KBM-7 (cell line): ENCODE results near the gene PDZRN4.

Experiments
- DNase-seq: peaks from one replicate; pipeline ENCODE4 v3.0.0-alpha.2; 2015
- in situ Hi-C: fragments of 300-500 bp; cut with MboI; formaldehyde crosslinking; loops from 2 replicates; pipeline ENCODE4 v1.14.3; 2020; ENCODE audit warnings: low sequenced_read_pairs, low pct_unique_long_range_greater_than_20kb, mixed read lengths

PDZRN4 gene

DNA sequence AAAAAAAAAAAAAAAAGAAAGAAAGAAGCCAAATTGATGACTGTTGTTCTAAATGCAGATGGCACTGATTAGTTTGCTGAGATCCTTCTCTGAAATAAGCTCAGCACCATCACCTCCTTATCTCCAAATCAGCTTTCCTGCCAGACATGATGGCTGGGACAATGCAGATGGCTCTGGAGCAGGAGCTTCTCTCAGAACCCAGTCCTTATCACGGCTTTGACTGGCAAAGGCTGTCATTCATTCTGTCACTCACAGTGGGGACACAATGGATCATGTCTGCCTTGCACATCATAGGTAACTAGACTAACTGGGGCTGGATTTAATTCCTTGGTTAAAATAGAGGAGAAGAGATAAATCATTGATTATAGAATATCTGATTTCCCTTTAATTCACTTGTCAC, 146.3 kb downstream of the PDZRN4 start:
- in situ Hi-C loops = no loop called here
- no peak for DNase-seq

DNA sequence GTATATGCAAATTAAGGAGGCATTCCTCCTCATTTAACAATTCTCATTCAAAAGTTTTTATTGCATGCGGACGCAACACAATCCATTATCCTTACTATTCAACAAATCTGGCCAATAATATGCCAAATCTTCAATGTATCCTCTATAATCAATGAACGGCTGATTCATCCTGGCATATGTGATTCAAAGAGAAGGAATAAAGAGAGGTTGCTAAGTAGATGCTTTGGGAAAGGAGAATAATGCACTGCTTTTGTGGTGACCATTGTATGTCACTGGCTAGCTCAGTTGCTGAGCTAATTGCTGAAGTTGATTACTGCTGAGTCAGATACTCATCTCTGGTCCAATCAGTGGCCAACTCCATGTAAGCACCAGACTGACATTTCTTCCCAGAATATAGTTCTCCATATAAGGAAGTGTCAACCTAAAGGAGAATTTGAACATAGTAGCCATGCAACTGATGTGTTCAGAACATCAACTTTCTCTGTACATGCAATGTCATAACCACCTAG, 148.0 kb downstream of the PDZRN4 start:
- no peak for DNase-seq
- in situ Hi-C loops = no loop called here

DNA sequence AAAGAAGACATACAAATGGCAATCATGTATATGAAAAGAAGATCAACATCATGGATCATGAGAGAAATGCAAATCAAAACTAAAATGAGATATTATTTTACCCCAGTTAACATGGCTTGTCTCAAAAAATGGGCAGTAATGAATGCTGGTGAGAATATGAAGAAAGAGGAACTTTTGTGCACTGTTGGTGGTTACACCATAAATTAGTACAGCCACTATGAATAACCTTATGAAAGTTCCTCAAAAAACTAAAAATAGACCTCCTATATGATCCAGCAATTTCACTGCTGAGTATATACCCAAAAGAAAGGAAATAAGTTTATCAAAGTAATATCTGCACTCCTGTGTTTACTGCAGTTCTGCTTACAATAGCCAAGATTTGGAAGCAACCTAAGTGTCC, 151.7 kb downstream of the PDZRN4 start:
- in situ Hi-C loops = no loop called here
- peak; percentile 77 for DNase-seq

DNA sequence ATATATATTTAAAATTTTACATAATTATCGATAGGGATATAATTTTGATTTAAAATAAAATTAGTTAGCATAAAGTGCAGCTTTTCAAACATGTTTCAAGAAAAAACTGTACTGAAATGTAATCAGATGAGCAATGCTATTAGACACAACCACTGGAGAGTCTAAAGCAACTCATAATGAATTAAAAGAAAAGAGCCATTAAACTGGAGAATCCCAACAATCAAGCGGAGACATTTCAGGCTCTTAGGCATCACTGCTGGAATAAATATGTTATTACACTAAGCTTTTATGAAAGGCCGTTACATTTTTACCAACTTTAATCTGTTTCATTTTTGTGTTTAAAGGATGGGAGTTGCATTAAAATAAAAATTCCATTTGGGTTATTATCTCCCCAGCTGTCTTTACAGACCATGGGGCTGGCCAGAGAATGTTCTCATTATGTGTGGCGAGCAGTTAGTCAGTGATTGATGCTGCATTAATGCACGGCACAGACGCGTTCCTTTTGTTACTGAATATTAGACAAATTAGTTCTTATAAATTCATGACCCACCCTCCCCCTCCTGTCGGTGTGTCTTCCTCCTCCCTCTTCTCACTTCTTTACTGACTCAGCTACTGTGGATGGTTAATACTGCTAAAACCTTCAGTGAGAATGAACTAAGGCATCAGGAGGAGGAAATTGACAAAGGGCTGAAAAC, 156.8 kb downstream of the PDZRN4 start:
- no peak for DNase-seq

DNA sequence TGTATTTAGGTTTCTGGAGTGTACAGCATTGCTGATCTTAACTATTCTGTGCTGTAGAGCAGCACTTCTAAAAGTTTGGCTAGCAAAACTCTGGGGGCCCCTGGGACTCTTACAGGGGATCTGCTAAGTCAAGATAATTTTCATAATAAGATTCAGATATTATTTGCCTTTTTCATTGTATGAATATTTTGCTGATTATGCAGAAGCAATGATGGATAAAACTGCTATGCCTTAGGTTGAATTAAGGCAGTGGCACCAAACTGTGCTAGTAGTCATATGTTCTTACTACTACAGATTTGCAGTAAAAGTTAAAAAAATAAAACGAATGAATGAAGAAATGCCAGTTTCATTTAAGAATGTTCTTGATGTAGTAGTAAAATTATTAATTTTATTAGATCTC, 160.1 kb downstream of the PDZRN4 start:
- in situ Hi-C loops = no loop called here
- no peak for DNase-seq

More for the DNA sequence above, 156.8 kb downstream of the PDZRN4 start:
- in situ Hi-C loops = no loop called here

DNA sequence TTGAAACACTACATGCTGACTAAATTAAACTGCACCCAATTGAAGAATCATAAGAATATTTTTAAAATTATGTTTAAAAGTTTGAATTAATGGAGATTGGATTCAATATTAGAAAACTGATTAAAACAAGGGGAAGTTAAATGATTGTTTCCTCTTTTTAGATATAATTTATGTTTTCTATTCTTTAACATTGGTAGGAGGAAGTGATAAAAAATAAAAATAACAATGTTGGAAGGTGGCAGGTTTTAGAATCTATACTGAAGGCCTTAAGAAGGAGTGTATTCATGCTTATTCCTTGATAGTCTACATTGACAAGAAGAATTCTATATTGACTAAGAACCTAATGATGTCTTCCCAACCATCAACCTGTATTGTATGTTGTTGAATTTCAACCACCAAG, 168.1 kb downstream of the PDZRN4 start:
- in situ Hi-C loops = no loop called here
- no peak for DNase-seq

DNA sequence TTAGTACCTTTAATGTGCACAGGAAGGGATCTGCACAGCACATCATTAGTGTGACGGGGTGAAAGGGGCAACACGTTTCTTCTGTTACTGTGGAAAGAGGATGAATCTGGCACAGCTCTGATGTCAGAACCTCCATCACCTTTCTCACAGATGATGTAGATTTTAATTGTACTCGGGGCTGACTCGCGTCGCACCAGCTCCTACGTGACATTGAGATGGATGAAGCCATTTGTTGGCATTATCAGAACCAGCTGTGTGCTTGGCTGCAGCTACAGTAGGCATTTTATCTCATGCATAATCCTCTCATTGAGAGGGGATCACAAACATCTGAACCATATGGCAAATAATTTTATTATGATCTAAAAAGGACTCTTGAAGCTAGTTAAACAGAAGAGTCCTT, 173.6 kb downstream of the PDZRN4 start:
- no peak for DNase-seq
- in situ Hi-C loops = no loop called here

DNA sequence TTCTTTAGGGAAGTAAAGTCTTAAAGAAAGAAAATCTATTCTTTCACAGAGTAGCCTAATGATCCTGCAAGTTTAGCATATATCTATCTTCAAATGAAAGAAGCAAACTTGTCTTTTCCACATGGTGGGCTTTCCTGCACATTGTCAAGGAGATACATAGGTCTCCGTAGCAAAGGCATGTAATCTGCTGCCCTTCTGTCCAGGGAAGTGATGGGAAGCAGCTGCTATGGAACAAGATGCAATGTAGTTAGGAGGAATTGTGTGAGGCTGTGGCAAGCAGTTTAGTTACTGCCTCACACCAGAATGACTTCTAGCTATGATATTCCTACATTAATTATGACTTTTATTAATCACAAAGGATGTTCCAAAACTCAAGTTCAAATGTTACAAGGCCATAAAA, 174.4 kb downstream of the PDZRN4 start:
- no peak for DNase-seq
- in situ Hi-C loops = no loop called here

DNA sequence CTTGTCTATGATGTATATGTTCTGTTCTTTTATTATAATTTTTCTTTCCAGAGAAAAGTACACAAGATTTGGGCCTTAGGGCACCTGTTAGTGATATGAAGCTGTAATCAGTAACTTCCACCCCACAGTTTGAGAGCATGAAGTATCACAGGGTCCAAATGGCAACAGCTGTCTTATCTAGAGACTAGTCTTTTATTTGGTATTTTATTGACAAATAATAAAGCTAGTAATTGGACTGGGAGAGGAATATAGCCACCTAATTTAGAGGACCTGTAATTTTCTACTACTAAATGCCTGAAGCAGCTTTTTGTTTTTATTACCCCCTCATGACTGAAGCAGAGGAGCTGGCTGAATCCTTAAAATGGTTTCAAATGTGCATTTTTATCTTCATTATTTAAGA, 174.8 kb downstream of the PDZRN4 start:
- in situ Hi-C loops = no loop called here
- DNase-seq = no peak

DNA sequence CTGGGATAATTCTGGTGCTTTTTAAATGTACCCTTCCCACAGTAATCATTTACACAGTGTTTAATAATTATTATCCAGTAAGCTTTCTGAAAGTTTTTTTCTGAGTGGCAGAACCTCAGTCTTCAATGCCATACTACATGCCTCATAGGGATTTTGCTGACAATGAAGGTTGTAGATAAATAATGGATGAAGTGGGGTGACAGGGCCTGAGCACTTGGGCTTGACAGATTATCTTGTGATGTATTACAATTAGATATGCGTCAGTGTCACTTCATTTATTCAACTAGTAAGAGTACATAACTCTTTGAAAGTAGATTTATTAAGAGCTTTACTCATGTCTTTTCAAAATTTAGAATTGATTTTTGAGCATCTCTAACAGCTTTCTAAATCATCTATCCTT, 176.1 kb downstream of the PDZRN4 start:
- in situ Hi-C loops = no loop called here
- DNase-seq = no peak

DNA sequence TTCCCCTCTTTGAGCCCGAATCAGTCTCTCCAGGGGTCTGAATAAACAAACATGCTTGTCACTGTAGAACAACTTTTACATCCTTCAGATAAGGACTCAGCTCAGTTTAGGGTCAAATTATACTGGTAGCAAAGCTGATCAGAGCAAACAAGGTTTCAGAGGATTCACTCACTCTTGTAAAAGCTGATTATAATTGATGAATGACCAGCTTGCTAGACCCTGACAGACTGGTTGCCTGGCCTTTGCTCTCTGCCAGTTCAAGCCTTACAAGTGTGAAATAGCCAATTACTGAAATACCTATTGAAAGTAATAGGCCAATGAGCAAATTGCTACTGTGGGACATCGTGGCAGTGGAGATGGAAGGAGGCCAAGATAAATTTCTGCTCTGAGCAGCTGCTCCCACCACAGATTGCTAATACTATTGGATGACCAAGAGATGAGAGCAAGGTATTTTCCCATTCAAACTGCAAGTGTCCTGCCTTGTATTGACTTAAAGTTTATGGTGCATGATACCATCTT, 177.6 kb downstream of the PDZRN4 start:
- no peak for DNase-seq
- in situ Hi-C loops = no loop called here

DNA sequence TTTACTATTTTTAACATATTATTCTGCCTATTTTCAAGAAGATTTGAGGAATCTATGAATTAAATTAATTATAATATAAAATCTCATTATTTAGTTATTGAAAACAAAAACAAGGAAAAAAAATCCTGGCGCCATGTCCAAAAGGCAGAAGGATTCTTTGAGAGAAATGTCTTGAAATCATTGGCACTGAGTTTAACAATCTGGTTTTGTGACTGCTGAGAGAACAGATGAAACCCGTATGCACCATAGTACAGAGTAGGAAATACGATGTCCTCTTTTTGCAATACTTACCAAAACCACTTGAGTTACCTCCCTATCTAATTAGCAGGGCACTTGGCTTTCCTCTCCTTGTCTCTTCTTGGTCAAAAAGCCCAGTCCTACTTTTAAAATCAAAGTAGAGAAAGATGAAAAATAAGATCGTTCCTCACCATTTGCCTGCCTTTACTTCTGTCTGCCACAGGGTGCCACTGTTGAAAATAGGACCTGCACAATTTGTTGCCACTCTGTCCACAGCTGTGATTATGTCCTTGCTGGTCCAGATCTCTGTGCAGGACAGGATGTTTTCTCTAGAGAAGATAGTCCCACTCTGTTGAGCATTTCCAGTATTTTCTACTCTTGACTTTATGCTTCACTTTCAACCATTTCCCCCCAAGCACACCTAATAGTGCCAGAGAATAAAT, 179.7 kb downstream of the PDZRN4 start:
- in situ Hi-C loops = no loop called here
- DNase-seq = peak; percentile 8

DNA sequence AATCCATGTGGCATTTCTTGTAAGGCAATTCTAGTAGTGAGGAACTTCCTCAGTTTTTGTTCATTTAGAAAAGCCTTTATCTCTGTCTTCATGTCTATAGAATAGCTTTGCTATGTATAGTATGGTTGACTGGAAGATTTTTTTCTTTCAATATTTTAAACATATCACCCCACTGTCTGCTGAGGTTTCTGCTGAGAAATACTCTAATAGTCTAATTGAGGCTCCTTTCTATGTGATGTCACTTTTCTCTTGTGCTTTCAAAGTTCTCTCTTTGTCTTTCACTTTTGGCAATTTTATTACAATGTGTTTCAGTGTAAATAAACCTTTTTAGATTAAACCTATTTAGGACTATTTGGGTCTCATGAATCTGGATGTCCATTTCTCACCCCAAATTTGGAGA, 192.8 kb downstream of the PDZRN4 start:
- in situ Hi-C loops = no loop called here
- no peak for DNase-seq

DNA sequence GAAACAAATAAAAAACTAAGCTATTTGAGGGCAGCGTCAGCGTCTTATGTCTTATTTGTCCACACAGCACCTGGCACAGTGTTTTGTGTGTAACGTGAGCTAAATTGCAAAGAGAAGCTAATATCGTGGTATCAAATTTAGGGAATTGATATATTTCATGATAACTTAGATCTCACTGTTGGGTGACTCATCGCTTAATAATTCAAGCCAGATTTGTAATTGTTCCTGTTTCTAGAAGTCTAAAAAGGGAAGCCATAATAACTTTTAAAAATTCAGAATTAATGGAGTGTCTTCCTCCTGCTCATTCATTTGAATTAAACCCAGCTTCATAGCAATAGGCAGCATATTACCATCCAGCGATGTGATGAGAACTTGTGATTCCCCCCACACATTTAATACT, 214.7 kb downstream of the PDZRN4 start:
- in situ Hi-C loops = no loop called here
- DNase-seq = no peak

DNA sequence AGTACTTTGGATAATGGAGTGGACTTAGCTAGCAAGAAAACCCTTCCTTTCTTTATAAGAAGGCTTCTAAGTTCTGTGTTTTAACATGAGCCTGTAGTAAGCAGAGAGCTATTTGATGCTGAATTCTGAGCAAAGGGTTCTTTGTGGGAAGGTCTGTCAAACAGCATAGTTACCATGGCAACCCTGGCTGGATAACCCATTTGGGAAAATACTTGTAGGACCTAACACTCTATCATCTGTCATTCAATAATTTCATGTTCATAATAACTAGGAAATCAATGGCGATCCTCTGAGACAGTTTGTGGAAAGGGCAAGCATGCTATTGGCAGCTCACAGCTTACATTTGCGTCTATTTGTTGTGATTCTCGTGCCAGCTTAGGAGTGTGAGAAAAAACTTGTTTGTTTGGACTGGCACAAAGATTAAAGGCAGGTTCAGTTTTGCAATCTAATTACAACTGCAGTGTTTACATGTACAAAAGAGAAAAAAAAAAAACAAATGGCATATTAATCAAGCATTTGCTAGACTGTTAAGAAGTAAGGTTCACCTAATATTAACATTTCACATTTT, 219.2 kb downstream of the PDZRN4 start:
- in situ Hi-C loops = no loop called here
- no peak for DNase-seq

DNA sequence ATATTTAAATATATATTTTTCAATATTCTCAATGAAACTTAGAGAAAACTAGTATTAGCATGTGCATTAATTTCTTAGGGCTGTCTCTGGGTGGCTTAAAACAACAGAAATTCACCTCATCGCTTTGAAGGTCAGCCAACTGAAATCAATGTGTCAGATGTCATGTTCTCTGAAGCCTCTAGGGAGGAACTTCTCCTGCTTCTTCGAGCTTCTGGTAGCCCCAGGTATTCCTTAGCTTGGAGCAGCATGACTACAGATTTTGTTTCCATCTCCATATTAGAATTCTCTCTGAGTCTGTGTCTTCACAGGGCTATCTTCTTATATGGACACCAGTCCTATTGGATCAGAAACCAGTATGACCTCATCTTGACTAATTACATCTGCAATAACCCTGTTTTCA, 221.5 kb downstream of the PDZRN4 start:
- no peak for DNase-seq
- in situ Hi-C loops = no loop called here

DNA sequence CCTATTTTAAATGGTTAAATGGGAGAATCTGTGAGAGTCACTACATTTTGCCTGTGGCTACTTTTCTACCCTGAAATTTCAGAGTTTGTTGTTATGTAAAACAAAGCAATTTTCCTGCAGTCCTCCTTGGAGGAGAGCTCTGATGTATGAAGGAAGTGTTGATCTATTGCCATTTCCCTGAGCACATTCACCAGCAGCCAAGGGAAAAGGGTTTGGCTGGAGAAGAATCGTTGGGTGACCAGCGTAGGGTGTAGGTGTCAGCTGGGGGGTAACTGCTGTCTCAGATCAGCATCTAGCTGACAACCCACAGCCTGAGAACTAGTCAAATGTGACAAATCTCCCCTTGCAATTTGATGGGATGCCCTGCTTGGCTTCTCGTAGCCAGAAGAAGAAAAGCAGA, 230.5 kb downstream of the PDZRN4 start:
- no peak for DNase-seq
- in situ Hi-C loops = no loop called here

DNA sequence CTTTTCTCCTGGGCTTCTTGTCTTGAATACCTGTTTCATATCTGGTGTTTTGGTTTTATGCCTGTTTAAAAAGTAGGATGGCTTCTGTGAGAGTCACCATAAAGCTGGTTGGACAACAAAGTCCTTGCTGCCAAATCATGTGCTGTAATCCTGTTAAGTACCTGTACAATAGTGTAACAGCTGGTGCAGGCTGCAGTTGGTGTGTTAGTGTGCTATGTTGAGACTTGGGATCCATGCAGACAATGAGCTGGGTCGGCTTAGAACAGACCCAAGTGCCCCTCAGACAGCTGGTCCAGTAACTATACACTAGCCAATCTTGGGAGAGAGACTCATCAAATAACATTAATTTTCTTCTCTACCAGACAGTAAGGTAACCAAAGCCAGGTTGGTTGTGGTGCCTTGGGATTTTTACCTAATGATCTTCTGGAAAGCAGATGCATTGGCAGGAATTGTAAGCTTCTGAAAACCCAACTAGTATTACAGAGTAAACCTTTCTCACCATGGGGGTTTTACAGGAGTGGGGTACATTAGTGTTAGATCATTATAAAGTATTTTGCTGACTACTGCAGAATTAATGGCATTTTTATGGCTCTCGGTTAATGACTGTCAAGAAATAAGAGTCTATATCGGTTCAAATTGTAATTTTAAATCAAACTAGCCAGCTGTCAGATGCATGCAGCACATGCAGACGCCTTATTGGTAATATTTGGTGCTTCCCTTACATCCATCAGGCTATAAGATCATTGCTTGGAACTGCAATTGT, 231.2 kb downstream of the PDZRN4 start:
- in situ Hi-C loops = no loop called here
- no peak for DNase-seq

DNA sequence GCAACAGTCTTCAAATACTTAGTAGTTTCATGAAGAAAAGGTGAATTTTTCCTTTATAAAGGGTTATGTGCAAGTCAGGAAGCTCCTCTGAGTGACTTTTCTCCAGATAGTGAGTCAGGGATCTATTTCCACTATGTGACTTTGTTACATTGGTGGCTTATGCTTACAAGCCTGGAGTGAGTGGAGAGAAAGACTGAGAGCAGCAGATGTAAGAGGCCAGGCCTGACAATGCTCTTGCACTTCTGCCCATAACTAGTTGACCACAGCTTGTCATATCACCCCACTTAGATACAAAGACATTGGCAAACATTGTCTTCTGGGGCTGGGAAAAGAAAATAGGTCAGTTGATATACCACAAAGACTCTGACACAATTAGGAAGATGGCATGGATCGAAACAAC, 236.5 kb downstream of the PDZRN4 start:
- in situ Hi-C loops = no loop called here

DNA sequence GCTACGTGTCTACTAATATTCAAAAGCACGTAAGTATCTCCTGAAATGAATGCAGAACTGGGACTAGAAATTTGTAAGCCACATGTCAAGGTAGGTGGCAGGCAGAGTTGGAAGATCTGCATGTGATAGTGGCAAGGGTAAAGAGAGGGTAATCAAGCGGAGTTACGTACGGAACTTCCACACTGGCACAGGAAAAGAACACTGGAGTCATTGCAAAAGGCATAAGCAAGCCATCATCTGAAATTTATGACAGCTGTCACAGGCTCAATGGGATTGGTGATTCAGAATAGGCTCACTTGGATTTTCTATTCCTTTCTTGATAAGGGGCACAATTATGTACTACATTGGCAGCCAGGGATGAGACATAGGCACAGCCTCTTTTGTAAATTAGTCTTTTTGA, 245.3 kb downstream of the PDZRN4 start:
- in situ Hi-C loops = no loop called here
- no peak for DNase-seq

More for the DNA sequence above, 236.5 kb downstream of the PDZRN4 start:
- no peak for DNase-seq
